ENCODE results near the gene PSMA6.
"Not testable (repeated sequence)": the region's sequence is repeated elsewhere in the genome, so short reads cannot be mapped to it uniquely, and the experiment has no call there.

PSMA6 gene

GRCh38 chr14:35248476-35248788 lies 43.8 kb upstream of the PSMA6 start:
- peak; percentile 25 for DNase-seq
- no peaks in the 10 kb centered on the region for H3K79me2 ChIP-seq (ENCODE audit: low read length)
- no peak for TF ChIP-seq CTCF (IDR thresholded peaks at IDR 0.05; ENCODE audit: low read length)
- TF ChIP-seq EZH2phosphoT487 (IDR thresholded peaks at IDR 0.05; ENCODE audit: low read length), result no peak
- TF ChIP-seq EZH2 (optimal IDR thresholded peaks at IDR 0.05; ENCODE audit: low read depth, low read length), result no peak
- H3K4me1 ChIP-seq (ENCODE audit: low read length), result 0 out of 2 replicates have a peak, but pooled peaks cover 6% of the 10 kb centered on the region
- H3K4me2 ChIP-seq (ENCODE audit: low read depth, low read length), result no peak overlapping the region
- 0 out of 2 replicates have a peak, but pooled peaks cover 9% of the 10 kb centered on the region for H3F3A ChIP-seq (ENCODE audit: insufficient read depth, low read length)
- no peak overlapping the region for H2AFZ ChIP-seq (ENCODE audit: low read length)
- no peaks in the 10 kb centered on the region for H4K20me1 ChIP-seq (ENCODE audit: insufficient read depth, low read length)
- H3K36me3 ChIP-seq (replicated peaks; ENCODE audit: insufficient read depth, low read length), result no peaks in the 10 kb centered on the region
- no peaks in the 10 kb centered on the region for H3K9me2 ChIP-seq (replicated peaks; ENCODE audit: insufficient read depth, low read length)
- H3K27me3 ChIP-seq (replicated peaks; ENCODE audit: insufficient read depth, low read length), result no peaks in the 10 kb centered on the region
- no peaks in the 10 kb centered on the region for H3K9me3 ChIP-seq (replicated peaks; ENCODE audit: insufficient read depth, low read length)
- H3K4me3 ChIP-seq (ENCODE audit: low read length), result no peak overlapping the region
- 0 out of 2 replicates have a peak overlapping the region, but pooled peaks have one; percentile 10 for H3K27ac ChIP-seq (ENCODE audit: low read length)
- no peak overlapping the region for H3K9ac ChIP-seq (ENCODE audit: low read length)

- no peaks in the 10 kb centered on the region for H3K27me3 ChIP-seq (replicated peaks; ENCODE audit: insufficient read depth, low read length)
- no peak overlapping the region for H3K27ac ChIP-seq (ENCODE audit: low read length)
- H4K20me1 ChIP-seq (ENCODE audit: insufficient read depth, low read length), result no peaks in the 10 kb centered on the region
- no peaks in the 10 kb centered on the region for H3K9me2 ChIP-seq (replicated peaks; ENCODE audit: insufficient read depth, low read length)
- no peaks in the 10 kb centered on the region for H3K36me3 ChIP-seq (replicated peaks; ENCODE audit: insufficient read depth, low read length)
- 0 out of 2 replicates have a peak, but pooled peaks cover 6% of the 10 kb centered on the region for H3K4me1 ChIP-seq (ENCODE audit: low read length)
- no peaks in the 10 kb centered on the region for H3K79me2 ChIP-seq (ENCODE audit: low read length)
- no peak overlapping the region for H3K4me3 ChIP-seq (ENCODE audit: low read length)
- no peak overlapping the region for H2AFZ ChIP-seq (ENCODE audit: low read length)
- no peak overlapping the region for H3K9ac ChIP-seq (ENCODE audit: low read length)
- DNase-seq, result no peak
- no peaks in the 10 kb centered on the region for H3K9me3 ChIP-seq (replicated peaks; ENCODE audit: insufficient read depth, low read length)
- H3K4me2 ChIP-seq (ENCODE audit: low read depth, low read length), result no peak overlapping the region
- TF ChIP-seq CTCF (IDR thresholded peaks at IDR 0.05; ENCODE audit: low read length), result no peak
- no peak for TF ChIP-seq EZH2 (optimal IDR thresholded peaks at IDR 0.05; ENCODE audit: low read depth, low read length)
- no peak for TF ChIP-seq EZH2phosphoT487 (IDR thresholded peaks at IDR 0.05; ENCODE audit: low read length)
- H3F3A ChIP-seq (ENCODE audit: insufficient read depth, low read length), result 0 out of 2 replicates have a peak, but pooled peaks cover 9% of the 10 kb centered on the region
Measured at GRCh38 chr14:35250319-35250718, 41.9 kb upstream of the PSMA6 start.

GRCh38 chr14:35252451-35252868 lies 39.7 kb upstream of the PSMA6 start:
- Histone ChIP-seq H3K4me3 (ENCODE audit: low read length) (no peak overlapping the region), H3K9ac (ENCODE audit: low read length) (no peak overlapping the region), H3K4me1 (ENCODE audit: low read length) (0 out of 2 replicates have a peak, but pooled peaks cover 6% of the 10 kb centered on the region), H3K79me2 (ENCODE audit: low read length) (no peaks in the 10 kb centered on the region), H4K20me1 (ENCODE audit: insufficient read depth, low read length) (no peaks in the 10 kb centered on the region), H3K4me2 (ENCODE audit: low read depth, low read length) (no peak overlapping the region), H3K27ac (ENCODE audit: low read length) (no peak overlapping the region), H3K9me3 (replicated peaks; ENCODE audit: insufficient read depth, low read length) (no peaks in the 10 kb centered on the region), H2AFZ (ENCODE audit: low read length) (no peak overlapping the region), H3F3A (ENCODE audit: insufficient read depth, low read length) (0 out of 2 replicates have a peak, but pooled peaks cover 9% of the 10 kb centered on the region), H3K9me2 (replicated peaks; ENCODE audit: insufficient read depth, low read length) (no peaks in the 10 kb centered on the region), H3K36me3 (replicated peaks; ENCODE audit: insufficient read depth, low read length) (no peaks in the 10 kb centered on the region), H3K27me3 (replicated peaks; ENCODE audit: insufficient read depth, low read length) (no peaks in the 10 kb centered on the region)
- DNase-seq, result no peak
- TF ChIP-seq EZH2 (optimal IDR thresholded peaks at IDR 0.05; ENCODE audit: low read depth, low read length), result no peak
- TF ChIP-seq EZH2phosphoT487 (IDR thresholded peaks at IDR 0.05; ENCODE audit: low read length), result no peak
- no peak for TF ChIP-seq CTCF (IDR thresholded peaks at IDR 0.05; ENCODE audit: low read length)

GRCh38 chr14:35253056-35253455 lies 39.1 kb upstream of the PSMA6 start:
- H3K36me3 ChIP-seq (replicated peaks; ENCODE audit: insufficient read depth, low read length); H3K9ac ChIP-seq (ENCODE audit: low read length); H3K4me1 ChIP-seq (ENCODE audit: low read length): not testable (repeated sequence)

GRCh38 chr14:35254034-35254622 lies 38.1 kb upstream of the PSMA6 start:
- not testable (repeated sequence) for H3K27ac ChIP-seq (ENCODE audit: low read length); DNase-seq; H3K4me3 ChIP-seq (ENCODE audit: low read length); H3K9me2 ChIP-seq (replicated peaks; ENCODE audit: insufficient read depth, low read length); H3K79me2 ChIP-seq (ENCODE audit: low read length); H3K4me1 ChIP-seq (ENCODE audit: low read length); H3K27me3 ChIP-seq (replicated peaks; ENCODE audit: insufficient read depth, low read length); H3F3A ChIP-seq (ENCODE audit: insufficient read depth, low read length); H2AFZ ChIP-seq (ENCODE audit: low read length); H3K4me2 ChIP-seq (ENCODE audit: low read depth, low read length); H3K9me3 ChIP-seq (replicated peaks; ENCODE audit: insufficient read depth, low read length); H3K9ac ChIP-seq (ENCODE audit: low read length); H3K36me3 ChIP-seq (replicated peaks; ENCODE audit: insufficient read depth, low read length); H4K20me1 ChIP-seq (ENCODE audit: insufficient read depth, low read length)

More at GRCh38 chr14:35253056-35253455, 39.1 kb upstream of the PSMA6 start:
- H3K9me2 ChIP-seq (replicated peaks; ENCODE audit: insufficient read depth, low read length); H3K4me2 ChIP-seq (ENCODE audit: low read depth, low read length); H3F3A ChIP-seq (ENCODE audit: insufficient read depth, low read length); H3K4me3 ChIP-seq (ENCODE audit: low read length); H3K9me3 ChIP-seq (replicated peaks; ENCODE audit: insufficient read depth, low read length); H3K27me3 ChIP-seq (replicated peaks; ENCODE audit: insufficient read depth, low read length); H4K20me1 ChIP-seq (ENCODE audit: insufficient read depth, low read length); H3K27ac ChIP-seq (ENCODE audit: low read length); H2AFZ ChIP-seq (ENCODE audit: low read length); DNase-seq; H3K79me2 ChIP-seq (ENCODE audit: low read length): not testable (repeated sequence)

All from MM.1S (cell line).